H9 (cell line): ENCODE data around the gene ALG11. TPM values are rescaled to one million over a fixed set of nuclear protein-coding genes. Genes with fewer than 3 reads are reported as not detected.

Source experiments
- DNase-seq: peaks from one replicate; pipeline ENCODE4 v3.0.0-alpha.2; 2017
- H2AFZ ChIP-seq: one replicate; pipeline ENCODE4 v1.6.1; 2013; ENCODE audit warnings: mild to moderate bottlenecking, low read length, control low read depth, moderate library complexity
- H2AK5ac ChIP-seq: 2 replicates; pipeline ENCODE4 v1.6.1; 2013; ENCODE audit warnings: low read length, control low read depth, mixed read lengths; ENCODE audit not compliant: insufficient read length
- H2BK120ac ChIP-seq: one replicate; pipeline ENCODE4 v1.6.1; 2013; ENCODE audit warnings: low read depth, mild to moderate bottlenecking, low read length, control low read depth, inconsistent platforms; ENCODE audit not compliant: poor library complexity, severe bottlenecking
- H2BK12ac ChIP-seq: 2 replicates; pipeline ENCODE4 v1.6.1; 2013; ENCODE audit warnings: low read length, control low read depth, mixed read lengths, low read depth; ENCODE audit not compliant: insufficient read length
- H2BK15ac ChIP-seq: 2 replicates; pipeline ENCODE4 v1.6.1; 2013; ENCODE audit warnings: low read depth, low read length, control low read depth
- H2BK20ac ChIP-seq: one replicate; pipeline ENCODE4 v1.6.1; 2013; ENCODE audit warnings: low read depth, mild to moderate bottlenecking, low read length, control low read depth, inconsistent platforms; ENCODE audit not compliant: poor library complexity, severe bottlenecking
- H2BK5ac ChIP-seq: 2 replicates; pipeline ENCODE4 v1.6.1; 2013; ENCODE audit warnings: low read length, control low read depth, mixed read lengths; ENCODE audit not compliant: insufficient read length
- H3K14ac ChIP-seq: 2 replicates; pipeline ENCODE4 v1.6.1; 2013; ENCODE audit warnings: low read length, control low read depth; ENCODE audit not compliant: insufficient read depth
- H3K18ac ChIP-seq: 2 replicates; pipeline ENCODE4 v1.6.1; 2013; ENCODE audit warnings: low read depth, mild to moderate bottlenecking, mixed read lengths, low read length, control low read depth; ENCODE audit not compliant: insufficient read length
- H3K23ac ChIP-seq: 2 replicates; pipeline ENCODE4 v1.6.1; 2013; ENCODE audit warnings: low read length, control low read depth, mixed read lengths, low read depth; ENCODE audit not compliant: insufficient read length
- H3K23me2 ChIP-seq: 2 replicates; pipeline ENCODE4 v1.6.1; 2013; ENCODE audit warnings: low read depth, mild to moderate bottlenecking, mixed read lengths, low read length, control low read depth; ENCODE audit not compliant: insufficient read length, poor library complexity, severe bottlenecking
- H3K27ac ChIP-seq: 2 replicates; pipeline ENCODE4 v1.5.1; 2013; ENCODE audit warnings: low read length, control low read depth, mixed read lengths, low read depth; ENCODE audit not compliant: insufficient read length
- H3K27me3 ChIP-seq: 2 replicates; pipeline ENCODE4 v1.6.1; 2013; ENCODE audit warnings: low read length, control low read depth, inconsistent platforms; ENCODE audit not compliant: insufficient read depth
- H3K4ac ChIP-seq: 2 replicates; pipeline ENCODE4 v1.6.1; 2013; ENCODE audit warnings: low read depth, mild to moderate bottlenecking, control low read depth, inconsistent platforms, low read length, moderate library complexity
- H3K4me1 ChIP-seq: 2 replicates; pipeline ENCODE4 v1.6.1; 2013; ENCODE audit warnings: low read length, control low read depth, inconsistent platforms; ENCODE audit not compliant: insufficient read depth
- H3K4me2 ChIP-seq: 2 replicates; pipeline ENCODE4 v1.6.1; 2013; ENCODE audit warnings: low read length, control low read depth, mixed read lengths; ENCODE audit not compliant: insufficient read length, insufficient read depth
- H3K56ac ChIP-seq: 2 replicates; pipeline ENCODE4 v1.6.1; 2013; ENCODE audit warnings: low read depth, mild to moderate bottlenecking, mixed read lengths, low read length, control low read depth; ENCODE audit not compliant: insufficient read length
- H3K79me1 ChIP-seq: 2 replicates; pipeline ENCODE4 v1.6.1; 2013; ENCODE audit warnings: low read depth, mild to moderate bottlenecking, moderate library complexity, low read length, control low read depth, inconsistent platforms; ENCODE audit not compliant: insufficient read depth, poor library complexity, severe bottlenecking
- H3K79me2 ChIP-seq: 2 replicates; pipeline ENCODE4 v1.6.1; 2013; ENCODE audit warnings: low read length, control low read depth, inconsistent platforms; ENCODE audit not compliant: insufficient read depth
- H3K9ac ChIP-seq: 2 replicates; pipeline ENCODE4 v1.6.1; 2013; ENCODE audit warnings: low read length, control low read depth, mixed read lengths; ENCODE audit not compliant: insufficient read length; ENCODE audit errors: extremely low read depth
- H3K9me3 ChIP-seq: one replicate; pipeline ENCODE4 v1.6.1; 2013; ENCODE audit warnings: low read depth, low read length, inconsistent platforms; ENCODE audit not compliant: control insufficient read depth
- H3T11ph ChIP-seq: one replicate; pipeline ENCODE4 v1.6.1; 2013; ENCODE audit warnings: mild to moderate bottlenecking, low read length, control low read depth, inconsistent platforms
- H4K20me1 ChIP-seq: one replicate; pipeline ENCODE4 v1.6.1; 2013; ENCODE audit not compliant: control insufficient read depth, insufficient read length, insufficient read depth
- H4K5ac ChIP-seq: 2 replicates; pipeline ENCODE4 v1.6.1; 2013; ENCODE audit warnings: low read depth, mild to moderate bottlenecking, mixed read lengths, low read length, control low read depth; ENCODE audit not compliant: insufficient read length
- H4K8ac ChIP-seq: replicated peaks from 2 replicates; pipeline ENCODE4 v1.6.1; 2013; ENCODE audit warnings: low read length, control low read depth, mixed read lengths, low read depth; ENCODE audit not compliant: insufficient read length
- H4K91ac ChIP-seq: 2 replicates; pipeline ENCODE4 v1.6.1; 2013; ENCODE audit warnings: low read depth, mild to moderate bottlenecking, moderate library complexity, mixed read lengths, low read length, control low read depth; ENCODE audit not compliant: insufficient read length
- H3K27ac Mint-ChIP-seq, 3 experiments: 2 replicates in 2 of 3; 3 replicates in 1 of 3; pipeline ENCODE4 v1.8.0; 2020 to 2021; ENCODE audit warnings: mixed read lengths in 3 of 3, mild to moderate bottlenecking in 1 of 3, moderate library complexity in 1 of 3
- H3K27me3 Mint-ChIP-seq: 2 replicates; pipeline ENCODE4 v1.8.0; 2021; ENCODE audit warnings: low read depth, mild to moderate bottlenecking, moderate library complexity, mixed read lengths
- H3K36me3 Mint-ChIP-seq, 3 experiments: 2 replicates in 2 of 3; 3 replicates in 1 of 3; pipeline ENCODE4 v1.8.0; 2020 to 2021; ENCODE audit warnings: low read depth in 3 of 3, mixed read lengths in 3 of 3; ENCODE audit not compliant: insufficient read depth in 1 of 3
- H3K4me1 Mint-ChIP-seq, 2 experiments: 2 replicates each; pipeline ENCODE4 v1.8.0; 2020; ENCODE audit warnings: mixed read lengths in 2 of 2
- H3K4me3 Mint-ChIP-seq, 2 experiments: 2 replicates in 1 of 2; 3 replicates in 1 of 2; pipeline ENCODE4 v1.8.0; 2020 to 2021; ENCODE audit warnings: mild to moderate bottlenecking in 2 of 2, mixed read lengths in 2 of 2, moderate library complexity in 1 of 2
- H3K9me3 Mint-ChIP-seq, 2 experiments: 2 replicates in 1 of 2; 3 replicates in 1 of 2; pipeline ENCODE4 v1.8.0; 2020; ENCODE audit warnings: mild to moderate bottlenecking in 2 of 2, mixed read lengths in 2 of 2, moderate library complexity in 1 of 2
- CTCF ChIP-seq: fragments of 200-600 bp; sonication (generic); conservative IDR thresholded peaks from 3 replicates; pipeline ENCODE4 v1.8.0; 2021; ENCODE audit warnings: antibody characterized with exemption, mild to moderate bottlenecking
- WGBS: extraction: QIAGEN DNeasy Blood & Tissue Kit; methylation state at CpG from one replicate; pipeline ENCODE4 v1.1.7; 2013; ENCODE audit warnings: missing lambda C conversion rate, low lambda C conversion rate, mixed read lengths; ENCODE audit not compliant: insufficient read length; ENCODE audit errors: extremely low coverage; 5-methylcytosine and 5-hydroxymethylcytosine counted together
- total RNA-seq: library from RNA; stranded (reverse); gene quantifications from 2 replicates; pipeline ENCODE4 v1.2.1, GENCODE V29; 2021

The ALG11 gene
- total RNA-seq, 1 experiment from 2014 or later = 46.6 TPM

GRCh38 chr13:52027832-52028231, 15.6 kb downstream of the ALG11 start:
- Histone ChIP-seq H4K91ac (no peak overlapping the region), H3K79me2 (no peaks in the 10 kb centered on the region), H3K4me2 (no peak overlapping the region), H4K8ac (no peak overlapping the region), H3K56ac (no peak overlapping the region), H3K14ac (no peak overlapping the region), H2BK15ac (no peak overlapping the region), H2BK120ac (no peak overlapping the region), H4K5ac (no peak overlapping the region), H3K9me3 (no peaks in the 10 kb centered on the region), H3T11ph (no peak overlapping the region), H3K4ac (no peak overlapping the region), H2BK12ac (no peak overlapping the region), H3K79me1 (peaks cover 2% of the 10 kb centered on the region), H3K4me1 (no peaks in the 10 kb centered on the region), H2BK5ac (no peak overlapping the region), H2AK5ac (no peak overlapping the region), H4K20me1 (peaks cover 4% of the 10 kb centered on the region), H3K18ac (no peak overlapping the region), H2AFZ (no peak overlapping the region), H3K9ac (no peak overlapping the region), H2BK20ac (no peak overlapping the region), H3K23me2 (no peaks in the 10 kb centered on the region), H3K23ac (no peak overlapping the region), H3K27ac (no peak overlapping the region), H3K27me3 (no peaks in the 10 kb centered on the region)
- no peak for TF ChIP-seq CTCF
- peaks cover 34 to 82% (median 72%) of the 10 kb centered on the region in 3 experiments for H3K36me3 Mint-ChIP-seq
- H3K9me3 Mint-ChIP-seq = peaks cover 2 to 26% of the 10 kb centered on the region in 2 experiments; a peak in 3 of 5 replicates
- no peak for DNase-seq
- no peaks in the 10 kb centered on the region for H3K27me3 Mint-ChIP-seq
- WGBS = no CpG with 5 or more reads among the region's 1 CpG
- H3K4me1 Mint-ChIP-seq = no peaks in the 10 kb centered on the region
- H3K4me3 Mint-ChIP-seq = no peak overlapping the region
- H3K27ac Mint-ChIP-seq = no peak overlapping the region
